HG02973 (cell line): ENCODE measurements around the gene PHYKPL.
"Not testable (repeated sequence)": the region's sequence is repeated elsewhere in the genome, so short reads cannot be mapped to it uniquely, and the experiment has no call there.

ENCODE experiments used
- ATAC-seq: cut with Tn5 transposase; IDR thresholded peaks from one replicate; pipeline ENCODE4 v1.9.1; 2021; ENCODE audit warnings: moderate library complexity; ENCODE audit not compliant: unreplicated experiment

PHYKPL gene

DNA sequence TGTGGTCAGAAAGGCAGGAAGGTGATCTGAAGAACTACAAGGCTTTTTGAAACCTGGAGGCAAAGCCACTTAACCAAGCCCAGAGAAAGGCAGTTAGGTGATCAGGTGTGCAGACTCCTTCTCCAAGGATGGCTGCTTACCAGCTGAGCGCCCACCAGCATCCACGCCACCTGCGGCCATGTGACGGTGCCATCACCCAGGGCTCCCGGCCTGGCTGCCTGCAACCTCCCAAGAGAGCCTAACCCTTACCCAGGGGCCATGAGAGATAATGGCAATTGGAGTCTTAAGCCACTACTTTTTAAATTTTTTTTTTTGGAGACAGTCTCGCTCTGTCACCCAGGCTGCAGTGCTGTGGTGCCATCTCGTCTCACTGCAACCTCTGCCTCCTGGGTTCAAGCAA, 33.1 kb upstream of the PHYKPL start:
- ATAC-seq = no peak

DNA sequence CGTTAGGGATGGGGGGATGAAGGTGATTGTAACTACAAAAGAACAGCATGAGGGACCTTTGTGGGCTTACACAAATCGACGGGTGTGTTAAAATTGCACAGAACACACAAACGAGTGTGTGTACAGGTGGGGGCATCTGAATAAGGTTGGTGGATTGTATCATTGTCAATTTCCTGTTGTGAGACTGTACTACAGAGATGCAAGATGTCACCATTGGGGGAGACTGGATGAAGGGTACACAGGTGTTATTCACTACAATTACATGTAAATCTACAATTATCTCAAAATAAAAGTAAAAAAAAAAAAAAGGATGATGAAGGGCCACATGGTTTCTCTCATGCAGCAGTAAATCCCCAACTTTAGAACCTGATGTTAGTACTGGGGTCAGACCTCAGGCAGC, 31.4 kb upstream of the PHYKPL start:
- ATAC-seq = no peak

DNA sequence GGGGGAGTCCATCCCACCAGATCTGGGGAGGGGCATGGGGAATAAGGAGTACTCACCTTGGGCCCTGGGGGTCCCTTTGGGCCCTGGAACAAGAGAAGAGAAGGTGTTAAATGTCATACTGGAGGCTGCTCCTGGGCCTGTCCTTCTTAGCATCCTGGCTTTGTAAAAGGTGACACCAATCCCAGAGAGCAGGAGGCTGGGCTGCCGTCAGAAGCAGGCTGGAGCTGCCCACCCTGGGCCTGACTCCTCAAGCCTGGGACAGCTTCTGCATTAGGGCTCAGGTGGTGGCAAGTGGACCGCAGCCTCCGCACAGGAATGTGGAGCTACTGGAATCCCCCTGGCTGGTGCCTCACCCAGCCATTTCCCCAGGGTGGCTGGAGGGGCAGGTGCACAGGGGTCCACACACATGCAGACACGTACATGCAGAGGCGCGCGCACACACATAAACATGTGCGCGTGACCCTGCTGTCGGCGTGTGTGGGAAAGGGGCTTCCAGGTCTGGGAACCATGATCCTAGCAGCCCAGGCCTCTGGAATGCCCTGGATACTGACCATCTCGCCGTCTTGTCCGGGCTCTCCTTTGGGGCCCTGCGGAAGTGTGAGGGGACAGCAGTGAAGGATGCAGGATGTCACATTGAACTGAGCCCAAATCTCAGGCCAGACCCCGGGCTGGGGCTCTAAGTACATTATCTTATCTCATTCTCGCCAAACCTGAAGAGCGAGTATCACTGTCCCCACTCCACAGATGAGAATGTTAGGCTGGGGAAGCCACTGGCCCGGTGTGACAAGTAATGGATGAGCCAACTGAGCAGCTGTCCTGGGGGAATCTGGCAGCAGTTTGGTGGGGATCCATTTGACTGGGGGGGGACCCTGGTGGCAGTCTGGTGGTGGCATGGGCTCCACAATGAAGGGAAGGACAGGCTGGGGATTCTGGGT, 29.3 kb upstream of the PHYKPL start:
- no peak for ATAC-seq

DNA sequence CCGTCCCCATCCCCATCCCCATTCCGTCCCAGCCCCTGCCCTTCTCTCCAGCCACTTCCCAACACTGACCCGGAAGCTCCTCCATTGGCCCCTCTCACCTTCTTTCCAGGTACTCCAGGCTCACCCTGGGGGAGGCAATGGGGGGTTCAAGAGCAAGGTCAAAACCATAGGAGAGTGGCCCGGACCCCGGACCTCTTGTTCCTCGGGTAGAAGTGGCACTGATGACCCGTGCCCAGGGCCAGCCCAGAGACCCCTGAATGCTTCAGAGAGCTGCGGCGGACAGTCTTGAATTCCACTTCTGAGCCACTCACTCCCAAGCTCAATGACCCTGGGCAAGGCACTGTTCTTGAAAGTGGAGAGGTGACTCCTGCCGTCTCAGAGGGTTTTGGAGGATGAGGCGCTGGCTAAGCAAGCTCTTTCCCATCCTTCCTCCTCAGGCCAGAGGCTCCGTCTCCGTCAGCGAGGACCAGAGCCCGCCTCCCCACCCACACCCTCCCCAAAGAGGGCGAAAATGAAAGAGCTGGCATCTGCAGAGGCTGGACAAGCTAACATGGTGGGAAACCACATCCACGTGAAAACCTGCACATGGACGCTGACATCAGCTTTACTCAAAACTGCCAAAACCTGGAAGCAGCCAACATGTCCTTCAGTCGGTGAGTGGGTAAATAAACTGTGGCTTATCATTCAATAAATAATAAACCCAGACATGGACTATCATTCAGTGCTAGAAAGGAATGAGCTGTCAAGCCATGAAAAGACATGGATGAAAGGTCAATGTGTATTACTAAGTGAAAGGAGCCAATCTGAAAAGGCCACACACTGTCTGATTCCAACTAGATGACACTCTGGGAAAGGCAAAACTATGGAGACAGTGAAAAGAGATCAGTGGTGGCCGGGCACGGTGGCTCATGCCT, 27.3 kb upstream of the PHYKPL start:
- ATAC-seq = no peak

DNA sequence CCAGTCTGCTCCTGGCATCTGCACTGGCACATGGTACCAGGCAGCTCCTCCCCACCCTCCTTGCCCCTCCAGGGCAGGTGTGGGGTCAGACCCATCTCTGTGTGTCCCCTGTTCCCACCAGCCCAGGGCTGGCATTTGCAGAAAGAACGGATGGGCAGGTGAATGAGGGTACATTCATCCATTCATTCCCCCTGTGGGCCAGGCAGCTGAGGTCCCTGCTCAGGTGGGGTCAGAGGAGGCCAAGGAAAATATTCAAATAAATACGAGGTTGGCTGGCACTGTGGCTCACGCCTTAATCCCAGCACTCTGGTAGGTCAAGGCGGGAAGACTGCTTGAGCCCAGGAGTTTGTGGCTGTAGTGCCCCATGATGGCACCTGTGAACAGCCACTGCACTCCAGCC, 25.0 kb upstream of the PHYKPL start:
- ATAC-seq = no peak

DNA sequence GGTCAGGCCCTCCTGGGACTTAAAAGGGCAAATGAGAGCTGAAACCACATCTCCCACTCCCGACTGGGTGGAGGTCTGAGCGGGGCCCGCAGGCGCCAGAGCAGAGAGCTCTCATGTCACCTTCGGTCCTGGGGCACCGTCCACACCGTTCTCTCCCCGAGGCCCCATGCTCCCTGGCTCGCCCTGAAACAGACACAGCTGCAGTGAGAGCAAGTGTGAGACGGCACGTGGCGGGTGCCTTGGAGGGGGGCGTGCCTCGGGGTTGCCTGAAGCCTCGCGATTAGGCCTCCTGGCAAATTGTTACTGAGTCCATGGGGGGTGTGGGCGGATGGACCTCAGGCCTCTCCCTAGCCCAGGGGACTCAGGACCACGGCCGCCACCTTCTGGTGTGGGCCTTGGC, 24.1 kb upstream of the PHYKPL start:
- ATAC-seq = no peak

DNA sequence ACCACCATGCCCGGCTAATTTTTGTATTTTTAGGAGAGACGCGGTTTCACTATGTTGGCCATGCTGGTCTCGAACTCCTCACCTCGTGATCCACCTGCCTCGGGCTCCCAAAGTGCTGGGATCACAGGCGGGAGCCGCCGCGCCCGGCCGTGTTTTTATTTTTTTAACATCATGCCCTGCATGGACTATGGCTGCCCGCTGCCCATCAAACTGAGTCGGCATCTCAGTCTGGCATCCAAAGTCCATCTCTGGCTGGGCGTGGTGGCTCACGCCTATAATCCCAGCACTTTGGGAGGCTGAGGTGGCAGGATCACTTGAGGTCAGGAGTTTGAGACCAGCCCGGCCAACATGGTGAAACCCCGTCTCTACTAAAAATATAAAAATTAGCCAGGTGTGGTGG, 21.0 kb upstream of the PHYKPL start:
- not testable (repeated sequence) for ATAC-seq

DNA sequence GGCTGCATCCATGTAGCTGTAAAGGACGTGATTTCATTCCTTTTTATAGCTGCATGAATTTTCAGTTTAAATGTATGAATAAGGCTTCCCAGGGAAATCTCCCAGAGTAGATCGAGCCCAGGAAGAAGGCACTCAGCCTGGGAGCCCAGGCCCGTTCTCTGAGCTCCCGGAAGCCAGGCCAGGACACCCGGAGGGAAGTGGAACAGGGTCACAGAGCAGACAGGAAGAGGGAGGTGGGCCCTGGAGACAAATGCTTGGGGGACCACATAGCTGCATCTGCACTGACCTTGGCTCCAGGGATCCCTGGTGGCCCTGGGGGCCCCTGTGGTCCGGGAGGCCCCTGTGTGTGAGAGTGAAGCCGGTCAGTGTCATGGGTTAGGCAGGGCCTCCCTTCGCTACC, 19.7 kb upstream of the PHYKPL start:
- no peak for ATAC-seq

DNA sequence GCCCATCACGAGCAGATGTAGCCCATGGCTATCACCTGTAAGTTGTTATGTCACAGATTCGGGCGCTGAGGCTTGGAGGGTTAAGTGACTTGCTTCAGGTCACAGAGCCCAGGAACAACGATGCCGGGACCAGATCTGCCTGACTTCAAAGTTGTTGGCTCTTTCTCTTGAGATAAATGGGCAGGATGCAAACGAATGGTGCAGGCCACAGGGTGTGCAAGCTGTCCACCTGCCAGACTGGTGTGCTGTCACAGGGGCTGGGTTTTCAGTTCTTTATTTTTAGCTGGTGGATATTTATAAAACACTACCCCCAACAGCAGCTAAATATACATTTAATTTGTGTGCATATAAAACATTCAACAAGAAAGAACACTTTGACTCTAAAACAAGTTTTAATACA, 17.7 kb upstream of the PHYKPL start:
- no peak for ATAC-seq

DNA sequence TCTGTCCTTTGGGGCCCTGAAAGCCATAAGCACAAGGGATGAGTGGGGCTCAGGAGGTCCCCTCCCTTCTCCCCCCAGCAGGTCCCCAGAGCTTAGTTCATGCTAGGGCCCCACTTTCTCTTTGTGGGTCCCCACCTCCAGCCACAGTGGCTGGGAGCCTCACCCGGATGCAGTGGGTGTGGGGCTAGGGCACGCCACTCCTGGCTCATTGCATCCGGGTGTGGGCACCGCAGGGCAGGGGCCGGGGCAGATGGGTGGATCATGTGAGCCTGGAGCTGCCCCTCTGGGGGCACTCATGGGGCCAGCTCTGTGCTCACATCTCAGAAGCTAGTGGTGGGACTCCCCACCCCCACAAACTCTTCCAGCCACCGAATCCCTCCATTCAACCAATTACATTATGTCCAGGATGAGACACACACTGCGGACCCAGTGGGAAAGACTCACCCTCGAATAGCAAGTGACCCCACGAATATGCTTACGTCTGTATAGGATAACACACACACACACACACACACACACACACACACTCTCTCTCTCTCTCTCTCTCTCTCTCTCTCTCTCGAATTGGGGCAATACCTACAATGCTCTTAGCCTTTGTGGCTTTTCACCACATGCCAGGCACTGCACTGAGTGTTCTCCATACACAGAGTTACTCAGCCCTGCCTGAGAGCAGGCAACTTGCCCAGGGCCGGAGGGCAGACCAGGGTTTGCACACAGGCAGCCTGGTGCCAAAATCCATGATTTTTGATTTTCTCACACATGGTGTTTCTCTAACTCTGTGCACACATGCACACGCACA, 16.8 kb upstream of the PHYKPL start:
- no peak for ATAC-seq

DNA sequence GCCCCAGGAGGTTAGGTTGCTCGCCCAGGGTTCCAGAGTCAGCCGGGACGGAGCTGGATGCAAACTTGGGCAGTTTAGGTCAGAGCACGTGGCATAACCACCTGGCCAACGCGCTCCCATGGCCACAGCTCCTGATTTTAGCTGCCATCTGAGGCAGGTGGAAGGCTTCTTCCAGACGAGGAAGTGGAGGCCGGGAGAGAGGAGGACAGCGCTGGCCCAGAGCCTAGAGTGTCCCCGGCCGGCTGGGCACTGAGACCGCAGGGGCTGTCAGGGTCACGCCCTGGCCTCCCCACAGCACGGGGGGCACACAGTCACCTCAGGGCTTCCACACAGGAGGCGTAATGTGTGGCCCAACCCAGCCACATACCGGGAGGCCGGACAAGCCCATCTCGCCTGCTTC, 16.1 kb upstream of the PHYKPL start:
- no peak for ATAC-seq

DNA sequence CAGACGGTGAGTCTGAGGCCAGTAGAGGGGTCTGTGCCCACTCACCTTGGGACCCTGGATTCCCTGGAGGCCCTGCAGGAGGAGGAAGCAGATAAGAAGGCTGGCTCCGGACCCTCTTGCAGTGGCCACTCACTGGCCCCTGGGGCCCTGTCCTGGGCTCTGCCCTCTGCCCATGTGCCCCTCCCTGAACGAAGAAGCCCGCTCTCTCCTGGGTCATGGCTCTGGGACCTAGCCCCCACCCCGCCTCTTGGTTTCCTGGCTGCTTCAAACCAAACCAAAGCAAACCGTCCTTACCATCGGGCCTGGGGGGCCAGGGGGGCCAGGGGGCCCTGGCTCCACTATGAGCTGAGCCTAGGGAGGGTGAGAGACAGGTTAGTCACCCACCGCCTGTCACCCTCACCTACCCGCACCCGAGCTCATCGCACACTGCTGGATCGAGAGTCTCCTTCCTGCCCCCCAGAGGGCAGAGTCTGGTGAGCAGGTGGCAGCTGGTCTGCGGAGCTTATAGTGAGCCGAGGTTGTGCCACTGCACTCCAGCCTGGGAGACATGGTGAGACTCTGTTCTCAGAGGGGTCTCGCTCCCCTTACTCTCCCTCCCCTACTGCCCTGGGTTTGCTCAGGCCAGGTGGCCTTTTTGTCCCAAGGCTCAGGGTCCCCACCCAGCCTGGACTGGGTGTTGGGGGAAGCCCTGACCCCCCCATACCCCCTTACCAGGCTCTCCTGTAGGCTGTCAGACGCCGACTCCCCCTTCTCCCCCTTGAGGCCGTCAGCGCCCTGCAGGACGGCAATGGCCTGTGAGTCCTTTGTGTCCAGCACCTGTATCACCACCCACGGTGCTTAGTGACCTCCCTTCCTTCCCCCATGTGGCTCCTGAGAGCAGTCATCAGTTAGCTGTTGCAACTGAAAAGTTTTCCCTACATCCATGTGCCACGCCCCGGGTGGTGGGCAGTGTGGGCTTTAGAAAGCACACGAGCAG, 15.2 kb upstream of the PHYKPL start:
- ATAC-seq = no peak

DNA sequence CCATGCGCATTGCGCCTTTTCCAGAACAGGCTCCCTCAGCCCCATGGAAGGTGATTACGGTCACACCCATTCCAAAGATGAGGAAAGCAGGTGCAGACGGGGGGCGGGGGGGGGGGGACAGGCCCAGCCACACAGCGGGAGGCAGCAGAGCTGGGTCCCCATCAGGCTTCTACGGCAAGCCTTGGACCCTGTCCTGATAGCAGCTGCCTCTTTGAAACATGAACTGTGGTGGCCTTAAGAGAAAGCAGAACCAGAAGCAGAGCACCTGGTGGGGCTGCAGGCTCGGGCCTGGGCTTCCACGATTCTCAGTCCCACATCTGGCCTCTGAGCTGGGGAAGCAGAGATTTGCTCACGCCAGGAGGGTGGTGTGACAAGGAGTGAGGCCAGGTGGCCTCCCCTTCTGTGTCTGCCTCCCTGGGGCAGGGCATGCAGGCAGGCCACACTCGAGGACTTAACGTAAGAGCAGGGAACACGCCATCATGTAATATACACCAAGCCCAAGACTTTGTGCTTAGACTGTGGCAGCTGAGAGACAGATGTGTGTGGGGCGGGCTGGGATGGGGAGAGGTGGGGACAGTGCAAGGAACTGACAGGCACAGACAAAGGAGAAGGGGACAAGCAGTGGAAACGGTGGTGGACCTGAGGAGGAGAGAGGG, 14.2 kb upstream of the PHYKPL start:
- no peak for ATAC-seq

DNA sequence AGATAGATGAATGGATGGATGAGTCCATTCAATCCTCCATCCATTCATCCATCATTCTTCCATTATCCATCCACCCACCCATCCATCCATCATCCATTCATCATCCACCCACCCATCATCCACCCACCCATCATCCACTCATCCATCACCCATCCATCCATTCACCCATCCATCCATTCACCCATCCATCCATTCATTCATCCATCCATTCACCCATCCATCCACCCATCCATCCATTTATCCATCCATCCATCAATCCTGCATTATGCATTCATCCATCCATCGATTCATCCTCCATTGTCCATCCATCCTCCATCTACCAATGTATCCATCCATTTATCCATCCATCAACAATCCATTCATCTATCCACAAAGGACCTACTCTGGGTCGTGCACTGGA, 12.8 kb upstream of the PHYKPL start:
- ATAC-seq = no peak

DNA sequence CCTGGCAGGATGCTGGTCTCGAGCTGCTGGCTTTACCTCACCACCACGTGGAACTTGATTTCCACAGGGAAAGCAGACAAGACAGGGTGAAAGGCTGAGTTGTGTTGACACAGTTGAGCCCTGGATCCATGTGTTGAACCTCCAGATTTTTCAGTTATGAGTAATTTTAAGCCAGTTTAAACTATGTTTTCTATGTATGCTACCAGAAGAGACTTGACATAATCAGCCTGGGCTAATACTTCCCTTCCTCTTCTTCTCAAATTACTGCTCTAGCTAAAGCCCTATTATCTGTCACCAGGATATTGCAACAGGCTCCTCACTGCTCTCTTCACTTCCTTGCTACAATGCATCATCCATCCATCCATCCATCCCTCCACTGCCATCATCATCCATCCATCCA, 12.0 kb upstream of the PHYKPL start:
- no peak for ATAC-seq

DNA sequence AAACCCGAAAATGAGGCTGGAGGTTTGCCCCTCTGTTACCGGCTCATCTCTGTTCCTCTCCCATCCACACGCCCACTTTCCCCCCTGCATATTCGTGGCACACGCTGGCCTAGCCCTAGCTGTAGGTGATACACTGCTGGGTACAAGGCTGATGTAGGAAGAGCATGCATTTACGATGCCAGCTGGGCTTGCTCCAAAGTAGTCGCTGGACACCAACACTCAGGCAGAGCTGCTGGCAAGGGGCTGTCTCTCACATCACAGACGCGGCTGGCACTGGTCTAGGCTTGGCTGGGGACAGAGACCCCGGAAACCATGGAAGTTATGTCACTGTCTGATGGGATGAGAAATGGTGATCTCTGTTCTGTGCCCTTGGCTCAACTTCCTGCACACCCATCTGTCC, 9.8 kb upstream of the PHYKPL start:
- no peak for ATAC-seq

DNA sequence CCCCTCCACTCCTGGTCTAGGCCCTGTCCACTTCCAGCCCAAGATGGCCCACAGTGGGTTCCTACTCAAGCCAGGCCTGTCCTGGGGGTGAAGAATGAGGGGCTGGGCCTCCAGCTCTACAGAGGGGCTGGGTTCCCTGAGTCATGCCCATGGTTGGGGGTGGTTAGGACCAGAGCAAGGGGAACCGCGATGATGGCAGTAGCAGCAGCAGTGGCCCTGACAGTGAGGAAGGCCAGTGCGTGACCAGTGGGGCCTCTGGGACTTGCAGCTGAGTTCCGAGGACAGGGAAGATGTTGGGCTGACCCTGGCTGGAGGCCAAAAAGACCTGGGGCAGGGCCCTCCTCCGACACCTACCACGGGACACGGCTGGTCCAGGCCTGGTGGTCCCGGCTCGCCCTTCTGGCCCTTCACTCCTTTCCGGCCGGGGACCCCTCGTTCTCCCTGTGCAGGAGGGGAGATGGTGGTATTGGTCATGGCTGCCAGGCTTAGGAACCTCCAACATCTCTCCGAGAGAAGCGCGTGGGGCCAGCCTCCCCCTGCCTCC, 9.2 kb upstream of the PHYKPL start:
- ATAC-seq = no peak

DNA sequence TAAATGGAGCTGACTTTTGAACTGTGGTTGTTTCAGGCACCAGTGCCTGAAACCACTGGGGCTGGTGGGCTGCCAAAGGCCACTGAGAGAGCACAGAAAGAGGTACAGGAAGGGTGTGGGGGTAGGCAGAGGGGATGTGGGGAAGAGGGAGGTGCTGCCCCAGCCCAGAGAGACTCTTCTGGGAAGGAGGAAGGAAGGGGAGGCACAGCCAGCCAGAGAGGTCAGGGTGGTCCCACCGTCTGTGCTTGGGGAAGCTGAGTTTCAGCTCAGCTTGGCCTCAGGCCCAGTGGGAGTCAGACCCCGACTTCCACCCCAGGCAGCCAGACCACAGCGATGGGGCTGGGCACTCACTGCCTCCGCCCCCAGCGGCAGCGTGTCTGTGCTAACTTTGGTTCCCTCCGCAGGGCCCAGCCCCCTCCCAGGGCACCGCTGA, 8.6 kb upstream of the PHYKPL start:
- ATAC-seq = no peak

DNA sequence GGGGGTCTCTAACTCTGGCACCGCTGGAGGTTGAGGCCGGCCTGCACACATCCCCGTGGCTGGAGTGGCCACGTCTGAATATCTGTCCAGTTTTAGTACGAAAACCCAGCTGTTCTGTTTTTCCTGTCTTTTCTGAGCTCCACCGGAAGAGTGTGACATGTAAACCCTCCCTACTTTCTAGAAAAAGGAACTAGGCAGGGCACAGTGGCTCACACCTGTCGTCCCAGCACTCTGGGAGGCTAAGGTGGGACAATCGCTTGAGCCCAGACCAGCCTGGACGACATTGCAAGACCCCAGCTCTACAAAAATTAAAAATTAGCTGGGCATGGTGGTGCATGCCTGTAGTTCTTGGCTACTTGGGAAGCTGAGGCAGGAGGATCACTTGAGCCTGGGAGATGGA, 8.2 kb upstream of the PHYKPL start:
- ATAC-seq = no peak
